ENCODE results near the gene MPPED1.

The MPPED1 gene

GRCh38 chr22:43392385-43392989 lies 19.3 kb upstream of the MPPED1 start:
- no peak for DNase-seq (ENCODE audit: low read depth)

DNA sequence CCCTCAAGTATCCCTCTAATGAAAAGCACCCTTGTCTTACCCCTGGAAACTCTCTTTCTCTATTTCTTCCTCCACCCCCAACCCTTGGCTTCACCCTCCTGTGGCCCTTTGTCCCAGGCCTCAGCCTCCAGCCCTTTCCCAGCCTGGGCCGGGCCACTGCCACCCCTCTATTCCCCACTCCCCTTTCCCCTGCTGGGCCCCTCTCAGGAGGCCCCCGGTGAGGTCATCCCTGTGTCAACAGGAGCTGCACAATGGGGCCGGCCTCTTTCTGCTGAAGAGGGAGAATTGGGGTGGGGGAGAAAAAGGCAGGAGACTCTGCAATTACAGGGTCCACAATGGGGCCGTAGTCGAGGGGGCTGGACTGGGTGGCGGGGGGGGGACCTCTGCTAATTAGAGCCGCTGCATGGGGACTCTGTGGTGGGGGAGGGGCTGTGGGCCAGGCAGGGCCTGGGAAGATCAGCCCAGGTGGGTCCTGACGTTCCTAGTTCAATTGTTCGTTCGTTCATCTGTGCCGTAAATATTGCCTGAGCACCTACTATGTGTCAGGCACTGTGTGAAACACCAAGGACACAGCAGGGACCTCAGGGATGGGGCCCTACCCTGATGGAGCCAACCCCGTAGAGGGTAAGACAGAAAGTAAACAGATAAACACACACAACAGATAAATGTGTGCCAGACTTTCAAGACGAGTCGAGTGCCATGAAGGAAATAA lies 18.5 kb upstream of the MPPED1 start:
- DNase-seq (ENCODE audit: low read depth) = no peak

DNA sequence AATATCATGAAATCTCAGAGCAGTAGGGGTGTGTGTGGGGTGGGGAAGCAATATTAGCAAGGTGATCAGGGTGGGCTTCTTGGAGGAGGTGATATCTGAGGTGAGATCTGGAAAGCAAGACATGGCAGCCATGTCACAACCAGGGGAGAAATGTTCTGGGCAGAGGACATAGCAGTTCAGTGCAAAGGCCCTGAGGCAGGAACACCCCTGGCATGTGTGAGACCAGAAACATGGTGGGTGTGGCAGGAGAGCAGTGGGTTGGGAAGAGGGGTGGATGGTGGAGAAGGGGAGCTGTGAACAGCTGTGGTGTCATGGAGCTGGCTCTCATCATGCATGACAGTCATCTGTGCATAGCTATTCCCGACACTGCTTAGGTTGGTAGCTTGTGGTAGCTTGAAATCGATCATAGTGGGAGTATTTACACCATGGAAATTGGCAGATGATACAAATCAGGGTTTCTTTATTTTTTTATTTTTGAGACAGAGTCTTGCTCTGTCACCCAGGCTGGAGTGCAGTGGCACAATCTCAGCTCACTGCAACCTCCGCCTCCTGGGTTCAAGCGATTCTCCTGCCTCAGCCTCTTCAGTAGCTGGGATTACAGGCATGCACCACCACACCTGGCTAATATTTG lies 17.9 kb upstream of the MPPED1 start:
- no peak for DNase-seq (ENCODE audit: low read depth)

GRCh38 chr22:43395086-43395695 lies 16.6 kb upstream of the MPPED1 start:
- DNase-seq (ENCODE audit: low read depth) = no peak

DNA sequence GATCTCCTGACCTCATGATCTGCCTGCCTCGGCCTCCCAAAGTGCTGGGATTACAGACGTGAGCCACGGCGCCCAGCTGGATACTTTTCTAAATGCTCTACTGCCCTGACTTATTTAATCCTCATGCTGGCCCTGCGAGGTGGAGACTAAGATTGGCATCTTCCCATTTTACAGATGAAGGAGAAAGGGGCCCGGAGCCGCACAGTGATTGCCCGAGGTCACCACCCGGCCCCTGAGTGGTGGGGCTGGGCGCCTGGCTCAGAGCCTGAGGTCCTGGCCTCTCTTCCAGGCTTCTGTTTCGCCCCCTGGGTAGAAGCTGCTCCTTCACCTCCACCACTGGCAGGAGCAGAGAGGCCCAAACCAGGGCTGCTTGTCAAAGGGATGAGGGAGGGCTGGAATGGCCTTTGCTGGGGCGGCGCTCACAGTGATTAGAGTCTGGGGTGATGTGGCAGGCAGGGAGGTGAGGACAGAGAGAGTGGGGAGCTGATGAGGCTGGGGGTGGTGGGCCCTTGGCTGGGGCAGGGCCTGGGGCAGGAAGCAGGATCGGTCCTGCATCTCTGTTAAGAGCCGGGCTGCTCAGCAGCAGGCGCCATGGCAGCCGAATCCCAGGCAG lies 15.4 kb upstream of the MPPED1 start:
- DNase-seq (ENCODE audit: low read depth) = no peak

GRCh38 chr22:43396934-43397457 lies 14.8 kb upstream of the MPPED1 start:
- no peak for DNase-seq (ENCODE audit: low read depth)

DNA sequence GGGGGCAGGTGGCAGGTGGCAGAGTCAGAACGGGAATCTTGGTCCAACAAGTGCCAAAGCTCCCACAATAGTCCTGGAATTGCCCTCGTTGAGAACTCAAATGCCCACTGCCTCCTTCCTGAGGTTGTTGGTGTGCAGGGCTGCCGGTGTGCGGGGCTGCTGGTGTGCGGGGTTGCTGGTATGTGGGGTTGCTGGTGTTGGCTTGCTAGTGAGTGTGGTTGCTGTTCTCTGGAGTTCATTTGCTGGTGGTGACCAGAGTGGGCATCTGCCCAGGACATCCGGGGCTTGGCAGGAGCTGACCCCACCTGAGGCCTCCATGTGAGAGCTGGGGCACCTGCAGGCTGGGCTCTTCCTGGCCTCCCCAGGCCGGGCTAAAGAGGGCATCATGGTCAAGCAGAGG lies 14.0 kb upstream of the MPPED1 start:
- no peak for DNase-seq (ENCODE audit: low read depth)

GRCh38 chr22:43398246-43398645 lies 13.6 kb upstream of the MPPED1 start:
- no peak for DNase-seq (ENCODE audit: low read depth)

GRCh38 chr22:43398910-43399309 lies 12.9 kb upstream of the MPPED1 start:
- no peak for DNase-seq (ENCODE audit: low read depth)

DNA sequence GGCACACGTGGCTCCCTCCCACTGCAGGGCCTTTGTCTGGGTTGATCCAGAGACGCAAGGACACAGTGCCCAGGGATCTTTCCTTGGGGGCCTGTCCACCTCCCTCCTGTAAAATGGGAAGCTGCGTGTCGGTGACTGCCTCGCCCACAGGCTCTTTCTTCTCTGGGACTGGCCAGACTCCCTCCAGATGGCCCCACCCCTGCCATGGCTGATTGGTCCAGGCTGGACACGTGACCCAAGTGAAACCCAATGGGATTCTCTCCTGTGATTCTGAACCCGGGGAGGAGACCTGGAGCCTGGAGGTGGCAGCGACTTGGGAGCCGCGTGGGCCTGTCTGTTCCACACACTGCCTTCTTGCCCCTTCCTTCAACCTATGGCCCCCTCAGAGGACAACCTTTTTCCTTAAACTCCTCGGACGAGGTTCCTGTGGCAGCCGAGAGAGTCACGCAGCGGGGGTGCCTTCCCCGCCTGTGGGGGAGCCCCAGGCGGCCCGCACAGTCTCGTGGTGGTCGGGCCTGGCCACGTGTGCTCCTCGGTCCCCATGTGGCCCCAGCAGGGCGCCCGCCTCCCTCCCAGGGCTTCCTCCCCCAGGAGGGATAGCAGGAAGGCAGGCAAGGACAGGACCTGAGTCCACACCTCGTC lies 12.4 kb upstream of the MPPED1 start:
- DNase-seq (ENCODE audit: low read depth) = no peak

- no peak for DNase-seq (ENCODE audit: low read depth)
Measured at GRCh38 chr22:43399980-43400358, 11.8 kb upstream of the MPPED1 start.

GRCh38 chr22:43400449-43400848 lies 11.4 kb upstream of the MPPED1 start:
- DNase-seq (ENCODE audit: low read depth) = no peak

- no peak for DNase-seq (ENCODE audit: low read depth)
Measured at GRCh38 chr22:43401233-43401632, 10.6 kb upstream of the MPPED1 start.

DNA sequence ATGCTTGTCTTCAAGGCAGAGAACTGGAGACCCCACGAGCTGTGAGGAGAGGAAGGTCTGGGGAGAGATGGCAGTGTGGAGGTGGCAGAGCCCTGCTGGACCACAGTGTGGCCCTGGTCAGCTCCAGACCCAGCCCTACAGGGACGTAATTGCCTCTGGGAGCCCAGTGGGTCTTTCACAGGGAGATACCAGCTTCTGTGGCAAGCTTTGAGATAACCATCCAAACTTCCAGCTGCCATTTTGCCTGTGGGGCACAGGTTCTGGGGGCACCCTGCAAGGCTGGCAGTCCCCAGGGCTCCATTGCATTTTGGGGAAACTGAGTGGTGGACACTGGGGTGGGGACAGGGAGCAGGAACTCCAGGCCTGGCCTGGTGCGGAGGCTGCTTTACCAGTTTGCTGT lies 10.2 kb upstream of the MPPED1 start:
- DNase-seq (ENCODE audit: low read depth) = no peak

DNA sequence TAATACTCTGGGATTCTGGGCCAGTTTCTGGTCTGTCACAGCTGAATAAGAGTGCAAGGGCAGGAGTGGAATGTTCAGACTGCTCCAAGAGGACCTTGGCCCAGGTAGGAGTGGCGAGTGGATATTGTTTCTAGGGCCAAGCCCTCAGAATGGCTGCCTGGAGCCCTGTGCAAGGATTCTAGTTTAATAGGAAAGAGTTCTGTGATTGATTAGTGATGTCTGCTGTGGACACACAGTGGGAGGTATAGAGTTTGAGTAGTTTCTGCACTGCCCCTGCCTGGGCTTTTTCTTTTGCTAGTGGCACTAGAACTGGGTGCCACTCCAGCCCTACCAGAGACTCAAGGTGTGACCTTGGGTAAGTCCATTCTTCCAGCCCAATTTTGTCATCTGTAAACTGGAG lies 9.7 kb upstream of the MPPED1 start:
- DNase-seq (ENCODE audit: low read depth) = no peak

GRCh38 chr22:43404673-43405385 lies 7.0 kb upstream of the MPPED1 start:
- DNase-seq (ENCODE audit: low read depth) = no peak

DNA sequence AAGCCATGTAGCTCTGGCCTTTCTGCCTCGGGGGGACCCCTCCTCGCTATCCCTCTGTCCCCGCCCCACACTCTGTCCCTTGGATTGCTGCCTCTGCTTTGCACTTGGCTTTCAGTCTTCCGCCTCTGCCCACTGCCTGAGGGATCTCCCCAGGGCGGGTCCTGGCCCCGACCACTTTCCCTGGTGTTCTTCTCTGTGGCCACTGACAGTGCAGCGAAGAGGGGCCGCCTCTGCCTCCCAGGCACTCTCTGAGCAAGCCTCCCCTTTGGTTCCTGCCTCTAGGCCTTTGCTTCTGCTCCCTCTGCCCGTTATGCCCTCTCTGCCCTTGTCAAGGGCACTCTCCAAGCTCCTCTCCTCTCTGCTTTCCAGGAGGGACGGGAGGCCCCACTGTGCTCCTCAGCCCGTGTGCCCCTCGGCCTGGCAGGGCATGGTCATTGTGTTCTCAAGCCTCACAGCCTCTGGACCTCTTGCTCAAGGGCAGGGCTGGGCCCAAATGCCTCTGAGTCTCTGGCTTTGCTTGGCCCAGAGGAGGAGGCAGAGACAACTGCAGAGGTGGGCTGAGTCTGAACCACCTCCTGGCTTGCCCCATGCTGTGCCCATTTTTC lies 5.5 kb upstream of the MPPED1 start:
- DNase-seq (ENCODE audit: low read depth) = no peak

GRCh38 chr22:43407591-43407990 lies 4.2 kb upstream of the MPPED1 start:
- DNase-seq (ENCODE audit: low read depth) = no peak

DNA sequence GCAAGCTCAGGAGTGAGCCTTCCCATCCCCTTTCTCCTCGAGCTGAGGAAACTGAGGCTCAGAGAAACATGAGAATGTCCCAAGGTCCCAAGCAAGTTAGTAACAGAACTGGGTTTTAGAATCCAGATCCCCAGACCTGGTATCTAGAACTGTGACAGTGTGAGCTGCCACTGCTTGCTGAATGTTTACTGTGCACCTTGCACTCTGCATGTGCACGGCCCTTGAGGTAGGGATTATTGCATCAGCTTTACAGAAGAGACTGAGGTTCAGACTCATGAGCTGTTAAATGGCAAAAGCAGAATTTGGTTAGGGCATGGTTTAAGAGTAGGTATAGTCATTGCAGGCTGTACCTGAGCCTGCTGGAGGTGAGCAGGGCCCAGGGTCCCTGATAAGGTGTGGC lies 3.8 kb upstream of the MPPED1 start:
- DNase-seq (ENCODE audit: low read depth) = no peak

GRCh38 chr22:43409046-43409445 lies 2.8 kb upstream of the MPPED1 start:
- DNase-seq (ENCODE audit: low read depth) = no peak

GRCh38 chr22:43409800-43410199 lies 2.0 kb upstream of the MPPED1 start:
- DNase-seq (ENCODE audit: low read depth) = no peak

Measured in stimulated activated CD8-positive, alpha-beta memory T cell treated with anti-CD3 and anti-CD28 coated beads, Interleukin-12 subunit alpha, Interleukin-12 subunit beta, amount 100 ng/mL, for 4 hours (primary cell).